GM23248 (cell line): ENCODE data around the gene PCBP3.

Source experiments
- EZH2 ChIP-seq: fragments of 200-600 bp; sonication (generic); IDR thresholded peaks from 2 replicates; pipeline ENCODE4 v1.6.1; 2018; ENCODE audit warnings: antibody characterized with exemption, mild to moderate bottlenecking; ENCODE audit not compliant: insufficient read depth, poor library complexity, severe bottlenecking
- EZH2phosphoT487 ChIP-seq: fragments of 200-600 bp; sonication (generic); IDR thresholded peaks from 2 replicates; pipeline ENCODE4 v1.6.1; 2018; ENCODE audit warnings: antibody characterized with exemption, moderate library complexity, mild to moderate bottlenecking, low read depth; ENCODE audit not compliant: insufficient read depth

- no peak for TF ChIP-seq EZH2
- TF ChIP-seq EZH2phosphoT487 = no peak
Observed at GRCh38 chr21:45976701-45977311, 333.3 kb downstream of the PCBP3 start.
